Hepatocyte (in vitro differentiated cells): ENCODE results near the gene DCAF17. TPM values are rescaled to one million over a fixed set of nuclear protein-coding genes. Genes with fewer than 3 reads are reported as not detected.

Source experiments
- DNase-seq: peaks from one replicate; pipeline ENCODE4 v3.0.0-alpha.2; 2016; ENCODE audit warnings: low spot score
- H2AFZ ChIP-seq: fragments of 200-600 bp; sonication (generic); 2 replicates; pipeline ENCODE4 v1.6.0; 2016; ENCODE audit warnings: antibody characterized with exemption, mild to moderate bottlenecking
- H3K27ac ChIP-seq: fragments of 200-600 bp; sonication (generic); 2 replicates; pipeline ENCODE4 v1.5.1; 2016; ENCODE audit warnings: mild to moderate bottlenecking
- H3K27me3 ChIP-seq: fragments of 200-600 bp; sonication (generic); 2 replicates; pipeline ENCODE4 v1.6.1; 2016
- H3K36me3 ChIP-seq: fragments of 200-600 bp; sonication (generic); replicated peaks from 2 replicates; pipeline ENCODE4 v1.5.1; 2016; ENCODE audit warnings: low read depth; ENCODE audit not compliant: insufficient read depth
- H3K4me1 ChIP-seq: fragments of 200-600 bp; sonication (generic); 2 replicates; pipeline ENCODE4 v1.5.1; 2016; ENCODE audit warnings: mild to moderate bottlenecking, moderate library complexity; ENCODE audit not compliant: insufficient read depth
- H3K4me2 ChIP-seq: fragments of 200-600 bp; sonication (generic); 2 replicates; pipeline ENCODE4 v1.6.0; 2016
- H3K4me3 ChIP-seq: fragments of 200-600 bp; sonication (generic); 2 replicates; pipeline ENCODE4 v1.5.1; 2016; ENCODE audit warnings: mild to moderate bottlenecking
- H3K79me2 ChIP-seq: fragments of 200-600 bp; sonication (generic); 2 replicates; pipeline ENCODE4 v1.6.0; 2017; ENCODE audit warnings: mild to moderate bottlenecking
- H3K9me2 ChIP-seq: fragments of 200-600 bp; sonication (generic); replicated peaks from 2 replicates; pipeline ENCODE4 v1.6.0; 2017; ENCODE audit warnings: mild to moderate bottlenecking; ENCODE audit not compliant: insufficient read depth
- H3K9me3 ChIP-seq: fragments of 200-600 bp; sonication (generic); 2 replicates; pipeline ENCODE4 v1.5.1; 2016; ENCODE audit warnings: low read depth, mild to moderate bottlenecking
- H4K20me1 ChIP-seq: fragments of 200-600 bp; sonication (generic); 2 replicates; pipeline ENCODE4 v1.6.0; 2016; ENCODE audit warnings: mild to moderate bottlenecking; ENCODE audit not compliant: insufficient read depth, poor library complexity, severe bottlenecking
- EZH2 ChIP-seq: fragments of 200-600 bp; sonication (generic); IDR thresholded peaks from 2 replicates; pipeline ENCODE4 v1.6.1; 2016; ENCODE audit warnings: antibody characterized with exemption, mild to moderate bottlenecking, borderline replicate concordance
- EZH2phosphoT487 ChIP-seq: fragments of 200-600 bp; sonication (generic); IDR thresholded peaks from one replicate; pipeline ENCODE4 v1.6.1; 2018; ENCODE audit warnings: antibody characterized with exemption, mild to moderate bottlenecking, low read depth, moderate library complexity; ENCODE audit not compliant: unreplicated experiment, severe bottlenecking
- WGBS: methylation state at CpG from one replicate; pipeline ENCODE4 v1.1.6; 2016; ENCODE audit warnings: low lambda C conversion rate; ENCODE audit errors: missing lambda C conversion rate; 5-methylcytosine and 5-hydroxymethylcytosine counted together
- polyA plus RNA-seq: library from polyadenylated mRNA; unstranded; fragments of >200 nt; fragmentation: Nextera tagmentation; extraction: Ambion mirVana; gene quantifications from 2 replicates; pipeline ENCODE4 v1.2.1, GENCODE V29; 2016
- total RNA-seq: library from RNA; depleted of rRNA; stranded (reverse); fragments of >200 nt; gene quantifications from 2 replicates; pipeline ENCODE4 v1.2.3, GENCODE V29; 2014
- TF ChIP-seq, protein P1 (sequence below): fragments of 200-600 bp; sonication (generic); IDR thresholded peaks from 2 replicates; pipeline ENCODE4 v1.5.1; 2016; ENCODE audit warnings: antibody characterized with exemption, mild to moderate bottlenecking; ENCODE audit not compliant: poor library complexity

Gene DCAF17
- total and polyA plus RNA-seq, 2 experiments from 2014 or later, result 2.7 to 12.0 TPM

DNA sequence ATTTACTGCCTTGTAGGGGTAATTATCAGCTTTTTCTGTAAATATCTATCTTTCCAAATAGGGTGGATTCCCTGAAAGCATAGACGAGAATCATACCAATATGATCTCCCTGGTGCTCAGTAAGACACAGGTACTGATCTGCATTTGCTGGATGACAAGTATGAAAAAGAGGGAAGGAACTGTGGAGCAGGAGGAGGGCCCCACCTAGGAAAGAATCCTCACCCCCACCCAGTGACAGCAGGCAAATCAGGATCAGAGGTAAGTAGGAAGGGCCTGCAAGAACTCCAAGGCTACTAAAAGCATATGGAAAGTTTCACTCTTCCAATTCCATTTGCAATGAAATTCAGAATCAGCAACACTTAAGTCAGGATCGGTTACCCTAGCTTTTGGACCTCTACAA is 42.5 kb upstream of the DCAF17 start:
- Histone ChIP-seq H3K36me3 (no peaks in the 10 kb centered on the region), H3K9me2 (no peaks in the 10 kb centered on the region), H3K9me3 (no peaks in the 10 kb centered on the region), H3K4me3 (no peak overlapping the region), H3K4me1 (no peaks in the 10 kb centered on the region), H2AFZ (no peak overlapping the region), H3K27me3 (no peaks in the 10 kb centered on the region), H4K20me1 (no peaks in the 10 kb centered on the region), H3K27ac (no peak overlapping the region), H3K4me2 (no peak overlapping the region), H3K79me2 (no peaks in the 10 kb centered on the region)
- TF ChIP-seq EZH2 (no peak), EZH2phosphoT487 (no peak)
- TF ChIP-seq, protein P1, sequence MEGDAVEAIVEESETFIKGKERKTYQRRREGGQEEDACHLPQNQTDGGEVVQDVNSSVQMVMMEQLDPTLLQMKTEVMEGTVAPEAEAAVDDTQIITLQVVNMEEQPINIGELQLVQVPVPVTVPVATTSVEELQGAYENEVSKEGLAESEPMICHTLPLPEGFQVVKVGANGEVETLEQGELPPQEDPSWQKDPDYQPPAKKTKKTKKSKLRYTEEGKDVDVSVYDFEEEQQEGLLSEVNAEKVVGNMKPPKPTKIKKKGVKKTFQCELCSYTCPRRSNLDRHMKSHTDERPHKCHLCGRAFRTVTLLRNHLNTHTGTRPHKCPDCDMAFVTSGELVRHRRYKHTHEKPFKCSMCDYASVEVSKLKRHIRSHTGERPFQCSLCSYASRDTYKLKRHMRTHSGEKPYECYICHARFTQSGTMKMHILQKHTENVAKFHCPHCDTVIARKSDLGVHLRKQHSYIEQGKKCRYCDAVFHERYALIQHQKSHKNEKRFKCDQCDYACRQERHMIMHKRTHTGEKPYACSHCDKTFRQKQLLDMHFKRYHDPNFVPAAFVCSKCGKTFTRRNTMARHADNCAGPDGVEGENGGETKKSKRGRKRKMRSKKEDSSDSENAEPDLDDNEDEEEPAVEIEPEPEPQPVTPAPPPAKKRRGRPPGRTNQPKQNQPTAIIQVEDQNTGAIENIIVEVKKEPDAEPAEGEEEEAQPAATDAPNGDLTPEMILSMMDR, result no peak
- 89% methylated on average over 2 of the region's 2 CpGs for WGBS
- no peak for DNase-seq

DNA sequence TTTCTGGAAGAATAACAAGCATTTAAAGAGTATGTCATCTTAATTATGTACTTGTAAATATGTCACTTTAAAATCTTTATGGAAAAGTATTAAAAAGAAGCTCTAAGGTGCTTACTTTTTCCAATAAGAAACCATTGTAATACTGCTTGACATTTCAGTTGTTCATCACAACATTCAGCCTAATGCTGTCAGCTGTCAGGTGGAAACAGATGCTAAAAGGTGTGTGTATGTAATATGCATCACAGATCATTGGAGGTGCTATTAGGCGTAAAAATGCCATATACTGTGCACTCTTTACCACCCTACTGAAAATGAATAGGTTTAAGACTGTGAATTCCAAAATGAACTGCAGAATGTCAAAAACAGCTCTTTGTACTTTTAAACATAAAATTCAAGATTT is 40.5 kb upstream of the DCAF17 start:
- no peaks in the 10 kb centered on the region for H3K4me1 ChIP-seq
- TF ChIP-seq EZH2 (no peak), EZH2phosphoT487 (no peak)
- TF ChIP-seq, protein P1, result no peak
- no peaks in the 10 kb centered on the region for H4K20me1 ChIP-seq
- H3K36me3 ChIP-seq, result no peaks in the 10 kb centered on the region
- H3K4me2 ChIP-seq, result no peak overlapping the region
- H3K4me3 ChIP-seq, result no peak overlapping the region
- H3K27me3 ChIP-seq, result no peaks in the 10 kb centered on the region
- H3K79me2 ChIP-seq, result no peaks in the 10 kb centered on the region
- DNase-seq, result no peak
- no peaks in the 10 kb centered on the region for H3K9me2 ChIP-seq
- H2AFZ ChIP-seq, result no peak overlapping the region
- 96% methylated on average over 1 of the region's 1 CpG for WGBS
- H3K9me3 ChIP-seq, result no peaks in the 10 kb centered on the region
- H3K27ac ChIP-seq, result no peak overlapping the region

DNA sequence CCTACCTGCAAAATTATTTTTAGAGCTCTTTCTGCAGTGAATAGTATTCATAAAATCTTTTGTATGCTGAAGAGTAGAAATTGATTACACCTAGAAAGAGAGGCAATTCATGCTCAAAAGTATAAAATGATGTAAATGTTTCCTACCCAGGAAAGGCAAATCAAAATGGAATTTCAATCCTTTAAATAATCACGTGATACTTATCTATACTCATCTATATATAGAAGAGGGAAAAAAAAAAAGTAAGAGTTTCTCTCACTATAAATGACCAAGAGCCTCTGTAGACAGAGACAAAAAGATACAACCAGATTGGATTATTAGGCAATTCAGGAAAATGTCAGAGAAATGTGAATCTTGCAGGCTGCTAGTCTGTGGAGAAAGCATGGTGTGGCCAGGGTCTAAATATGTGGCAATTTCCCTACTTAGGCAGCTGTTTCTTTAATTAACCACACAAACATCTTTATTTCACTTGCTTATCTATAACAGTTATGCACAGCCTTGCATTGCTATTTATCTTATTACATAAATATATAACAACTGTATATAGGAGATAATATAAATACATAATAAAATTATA is 39.8 kb upstream of the DCAF17 start:
- no peaks in the 10 kb centered on the region for H3K9me3 ChIP-seq
- no peak for DNase-seq
- H3K27me3 ChIP-seq, result no peaks in the 10 kb centered on the region
- no peaks in the 10 kb centered on the region for H3K9me2 ChIP-seq
- H2AFZ ChIP-seq, result no peak overlapping the region
- TF ChIP-seq EZH2, result no peak
- no peak for TF ChIP-seq EZH2phosphoT487
- TF ChIP-seq, protein P1, result no peak
- no peak overlapping the region for H3K4me3 ChIP-seq
- H3K27ac ChIP-seq, result no peak overlapping the region
- H3K4me2 ChIP-seq, result no peak overlapping the region
- no peaks in the 10 kb centered on the region for H3K36me3 ChIP-seq
- no peaks in the 10 kb centered on the region for H3K4me1 ChIP-seq
- no peaks in the 10 kb centered on the region for H4K20me1 ChIP-seq
- H3K79me2 ChIP-seq, result no peaks in the 10 kb centered on the region
- WGBS, result 75% methylated on average over 1 of the region's 1 CpG

DNA sequence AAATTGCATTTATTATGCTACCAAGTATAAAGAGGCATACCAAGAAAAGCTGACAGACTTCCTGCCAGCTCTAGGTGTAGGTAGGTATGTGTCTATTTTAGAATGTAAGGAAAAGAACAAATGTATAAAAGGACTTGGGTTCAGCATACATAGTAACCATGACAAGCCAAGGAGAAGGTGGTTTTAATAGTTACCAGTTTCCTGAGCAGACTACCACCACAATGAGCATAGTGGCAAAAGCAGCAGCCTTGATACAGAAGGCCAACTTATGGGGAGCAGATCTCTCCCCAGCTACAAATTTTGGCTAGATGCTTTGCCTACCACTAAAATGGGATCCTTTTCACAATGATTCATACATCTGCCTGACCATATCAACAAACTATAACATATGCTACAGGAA is 34.7 kb upstream of the DCAF17 start:
- H3K36me3 ChIP-seq, result no peaks in the 10 kb centered on the region
- no peaks in the 10 kb centered on the region for H3K9me2 ChIP-seq
- H3K27ac ChIP-seq, result no peak overlapping the region
- H2AFZ ChIP-seq, result no peak overlapping the region
- H3K4me1 ChIP-seq, result no peaks in the 10 kb centered on the region
- no peak for DNase-seq
- no peaks in the 10 kb centered on the region for H3K9me3 ChIP-seq
- no peak overlapping the region for H3K4me2 ChIP-seq
- TF ChIP-seq EZH2phosphoT487, result no peak
- no peak for TF ChIP-seq EZH2
- TF ChIP-seq, protein P1, result no peak
- H3K27me3 ChIP-seq, result no peaks in the 10 kb centered on the region
- no peak overlapping the region for H3K4me3 ChIP-seq
- H3K79me2 ChIP-seq, result peaks cover 26% of the 10 kb centered on the region
- no peaks in the 10 kb centered on the region for H4K20me1 ChIP-seq
